HG03457 (cell line): ENCODE data around the gene PLCB4.

Experiments used
- ATAC-seq: cut with Tn5 transposase; IDR thresholded peaks from one replicate; pipeline ENCODE4 v1.9.1; 2021; ENCODE audit warnings: moderate number of reproducible peaks; ENCODE audit not compliant: unreplicated experiment

Gene PLCB4

GRCh38 chr20:9166153-9166780 is 97.4 kb downstream of the PLCB4 start:
- no peak for ATAC-seq

- no peak for ATAC-seq
These were observed 100.5 kb downstream of the PLCB4 start for GRCh38 chr20:9169409-9169808.

- no peak for ATAC-seq
These were observed 104.0 kb downstream of the PLCB4 start for GRCh38 chr20:9172851-9173250.

- no peak for ATAC-seq
These were observed 108.4 kb downstream of the PLCB4 start for GRCh38 chr20:9177278-9177677.

GRCh38 chr20:9179193-9179802 is 110.4 kb downstream of the PLCB4 start:
- ATAC-seq, result no peak

GRCh38 chr20:9179867-9180266 is 111.0 kb downstream of the PLCB4 start:
- no peak for ATAC-seq

GRCh38 chr20:9180481-9181257 is 111.8 kb downstream of the PLCB4 start:
- no peak for ATAC-seq

- ATAC-seq, result no peak
These were observed 116.6 kb downstream of the PLCB4 start for GRCh38 chr20:9185511-9185910.

- ATAC-seq, result no peak
These were observed 117.5 kb downstream of the PLCB4 start for GRCh38 chr20:9186396-9186795.

- ATAC-seq, result no peak
These were observed 126.1 kb downstream of the PLCB4 start for GRCh38 chr20:9195031-9195430.

- no peak for ATAC-seq
These were observed 127.2 kb downstream of the PLCB4 start for GRCh38 chr20:9196110-9196509.

- ATAC-seq, result no peak
These were observed 129.6 kb downstream of the PLCB4 start for GRCh38 chr20:9198460-9198859.

GRCh38 chr20:9200196-9200595 is 131.3 kb downstream of the PLCB4 start:
- no peak for ATAC-seq

- no peak for ATAC-seq
These were observed 131.7 kb downstream of the PLCB4 start for GRCh38 chr20:9200620-9201019.

- ATAC-seq, result no peak
These were observed 133.7 kb downstream of the PLCB4 start for GRCh38 chr20:9202420-9203080.

GRCh38 chr20:9203081-9203447 is 134.2 kb downstream of the PLCB4 start:
- ATAC-seq, result no peak

GRCh38 chr20:9204979-9205378 is 136.1 kb downstream of the PLCB4 start:
- ATAC-seq, result no peak

- ATAC-seq, result no peak
These were observed 137.6 kb downstream of the PLCB4 start for GRCh38 chr20:9206486-9206885.

- ATAC-seq, result no peak
These were observed 138.4 kb downstream of the PLCB4 start for GRCh38 chr20:9207253-9207652.

- no peak for ATAC-seq
These were observed 141.5 kb downstream of the PLCB4 start for GRCh38 chr20:9210356-9210755.

GRCh38 chr20:9211016-9211760 is 142.3 kb downstream of the PLCB4 start:
- ATAC-seq, result no peak
